Measurements from ENCODE around the gene TMEM125.

The TMEM125 gene

GRCh38 chr1:43272576-43273571 is 3.1 kb downstream of the TMEM125 start:
- DNase-seq (ENCODE audit: extremely low read depth in 1 of 2, low read depth in 1 of 2): no peak

- DNase-seq (ENCODE audit: extremely low read depth in 1 of 2, low read depth in 1 of 2): no peak
Measured at GRCh38 chr1:43273708-43274107, 3.9 kb downstream of the TMEM125 start.

DNA sequence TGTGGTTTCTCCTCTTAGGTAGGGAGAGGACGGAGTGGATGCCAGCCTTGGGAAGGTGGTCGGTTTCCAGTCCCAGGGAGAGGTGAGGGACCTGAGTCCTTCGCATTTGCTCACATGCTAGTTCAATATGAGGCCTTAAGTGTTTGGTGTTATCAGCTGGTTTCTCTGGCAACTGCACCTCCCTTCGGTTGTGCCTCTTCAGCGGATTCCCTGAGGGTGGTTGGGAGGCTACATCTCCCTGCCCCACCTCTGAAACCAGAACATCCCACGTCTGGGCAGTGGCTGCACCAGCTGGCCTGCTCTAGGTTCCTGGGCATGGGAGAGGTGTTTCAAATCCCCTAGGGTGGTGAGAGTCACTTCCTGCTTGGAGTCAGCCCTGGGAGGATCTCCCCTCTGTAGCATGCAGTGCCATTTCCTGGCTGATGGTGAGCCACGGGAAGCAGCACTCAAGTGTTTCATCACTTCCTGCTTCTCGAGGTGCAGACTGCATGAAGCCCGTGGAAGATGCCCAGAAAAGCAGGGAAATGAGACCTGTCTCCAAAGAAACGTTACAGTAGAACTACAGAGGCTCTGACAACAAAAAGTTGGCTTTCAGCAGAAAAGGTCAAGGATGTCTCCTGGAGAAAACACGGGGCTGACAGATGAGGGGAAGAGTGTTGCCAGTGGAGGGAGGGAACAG is 4.5 kb downstream of the TMEM125 start:
- no peak for DNase-seq (ENCODE audit: extremely low read depth in 1 of 2, low read depth in 1 of 2)

DNA sequence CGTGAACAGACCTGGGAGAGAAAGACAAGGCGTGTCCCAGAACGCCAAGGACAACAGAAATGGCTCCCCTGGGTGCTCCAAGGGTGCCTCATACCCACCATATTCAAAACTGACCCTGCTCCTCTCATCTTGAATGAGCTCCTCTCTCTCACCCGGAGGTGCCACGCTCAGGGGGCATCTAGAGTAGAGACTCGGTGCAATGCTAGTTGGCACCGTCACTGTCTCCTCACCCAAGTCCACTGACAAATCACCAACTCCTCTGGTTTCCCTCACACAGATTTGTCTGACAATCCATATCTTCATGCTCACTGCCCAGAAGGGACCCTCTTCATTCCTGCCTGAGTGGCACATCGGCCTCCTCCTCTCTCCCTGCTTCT is 5.0 kb downstream of the TMEM125 start:
- no peak for DNase-seq (ENCODE audit: extremely low read depth in 1 of 2, low read depth in 1 of 2)

- DNase-seq (ENCODE audit: extremely low read depth in 1 of 2, low read depth in 1 of 2): no peak
Measured at GRCh38 chr1:43275826-43276620, 6.2 kb downstream of the TMEM125 start.

DNA sequence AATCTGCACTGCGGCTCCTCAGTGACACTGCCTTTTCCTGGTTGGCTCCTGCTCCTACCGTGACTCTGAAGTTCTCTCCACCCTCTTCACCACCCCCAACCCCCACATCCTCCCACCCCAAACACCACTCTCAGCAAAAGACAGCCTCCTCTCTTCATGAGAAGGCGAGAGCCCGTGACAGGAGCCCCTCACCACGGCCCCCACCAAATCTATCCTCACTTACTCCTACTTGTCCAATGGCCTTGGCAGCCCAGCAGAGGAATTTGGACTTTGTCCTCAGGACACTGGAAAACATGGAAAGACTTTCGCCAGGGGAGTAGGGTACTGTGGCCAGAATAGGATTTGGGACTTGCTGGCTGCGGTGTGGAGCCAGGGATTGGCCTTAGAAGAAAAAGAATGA is 6.9 kb downstream of the TMEM125 start:
- DNase-seq (ENCODE audit: extremely low read depth in 1 of 2, low read depth in 1 of 2): no peak

DNA sequence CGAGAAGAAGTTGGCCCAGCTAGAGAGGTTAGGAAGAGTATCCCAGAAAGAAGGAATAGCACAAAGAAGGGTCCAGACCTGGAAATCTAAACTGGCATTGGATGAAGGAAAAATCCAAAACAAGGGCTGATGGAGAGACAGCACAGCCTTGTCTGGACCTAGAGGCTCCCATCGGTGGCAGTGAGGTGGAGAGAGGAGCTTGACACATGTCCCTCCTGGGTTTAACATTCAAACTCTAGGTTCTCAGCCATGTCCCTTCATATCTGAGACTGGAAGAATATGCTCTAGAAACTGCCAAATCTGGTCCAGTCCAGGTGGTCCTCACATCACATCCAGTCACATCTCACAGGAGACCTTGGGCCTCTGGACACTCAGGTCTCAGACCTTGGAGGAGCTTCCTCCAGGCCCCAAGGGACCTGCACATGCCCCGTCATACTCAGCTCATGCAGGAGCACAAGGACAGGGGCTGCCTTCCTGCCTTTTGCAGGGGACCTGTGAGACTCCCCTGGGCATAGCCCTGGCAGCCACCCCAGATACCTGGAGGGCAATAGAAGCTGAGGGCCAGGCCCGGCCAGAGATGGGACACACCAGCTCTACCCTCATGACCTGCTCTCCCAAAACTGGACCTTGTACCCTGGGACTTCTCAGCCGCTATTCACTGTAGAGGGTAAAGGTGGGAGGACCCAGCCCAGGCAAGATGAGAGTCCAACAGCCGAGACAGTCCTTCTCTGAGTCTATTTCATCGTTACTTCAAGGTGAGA is 7.5 kb downstream of the TMEM125 start:
- DNase-seq (ENCODE audit: extremely low read depth in 1 of 2, low read depth in 1 of 2): no peak

DNA sequence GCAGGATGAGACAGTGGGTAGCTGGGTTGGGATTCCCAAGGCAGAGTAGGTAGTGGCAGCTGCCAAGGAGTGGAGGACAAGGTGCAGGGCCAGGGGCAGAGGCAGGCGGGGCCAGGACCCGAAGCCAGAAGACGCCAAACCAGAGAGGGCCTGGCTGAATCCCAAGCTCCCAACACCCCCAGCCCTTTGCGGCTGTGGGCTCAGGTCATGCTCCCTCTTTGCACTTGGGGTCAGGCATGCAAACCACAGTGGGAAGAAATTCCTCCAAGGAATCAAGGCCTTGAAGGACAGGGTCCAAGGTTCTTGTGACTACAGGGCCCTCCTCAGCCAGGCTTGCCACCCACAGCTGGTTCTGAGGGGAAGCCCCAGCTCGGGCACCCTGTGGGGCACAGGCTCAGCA is 9.4 kb downstream of the TMEM125 start:
- DNase-seq (ENCODE audit: extremely low read depth in 1 of 2, low read depth in 1 of 2): no peak

GRCh38 chr1:43279666-43280065 is 9.9 kb downstream of the TMEM125 start:
- DNase-seq (ENCODE audit: extremely low read depth in 1 of 2, low read depth in 1 of 2): no peak

- no peak for DNase-seq (ENCODE audit: extremely low read depth in 1 of 2, low read depth in 1 of 2)
Measured at GRCh38 chr1:43280692-43281091, 10.9 kb downstream of the TMEM125 start.

- no peak for DNase-seq (ENCODE audit: extremely low read depth in 1 of 2, low read depth in 1 of 2)
Measured at GRCh38 chr1:43282220-43283195, 12.7 kb downstream of the TMEM125 start.

- no peak for DNase-seq (ENCODE audit: extremely low read depth in 1 of 2, low read depth in 1 of 2)
Measured at GRCh38 chr1:43284065-43284464, 14.3 kb downstream of the TMEM125 start.

DNA sequence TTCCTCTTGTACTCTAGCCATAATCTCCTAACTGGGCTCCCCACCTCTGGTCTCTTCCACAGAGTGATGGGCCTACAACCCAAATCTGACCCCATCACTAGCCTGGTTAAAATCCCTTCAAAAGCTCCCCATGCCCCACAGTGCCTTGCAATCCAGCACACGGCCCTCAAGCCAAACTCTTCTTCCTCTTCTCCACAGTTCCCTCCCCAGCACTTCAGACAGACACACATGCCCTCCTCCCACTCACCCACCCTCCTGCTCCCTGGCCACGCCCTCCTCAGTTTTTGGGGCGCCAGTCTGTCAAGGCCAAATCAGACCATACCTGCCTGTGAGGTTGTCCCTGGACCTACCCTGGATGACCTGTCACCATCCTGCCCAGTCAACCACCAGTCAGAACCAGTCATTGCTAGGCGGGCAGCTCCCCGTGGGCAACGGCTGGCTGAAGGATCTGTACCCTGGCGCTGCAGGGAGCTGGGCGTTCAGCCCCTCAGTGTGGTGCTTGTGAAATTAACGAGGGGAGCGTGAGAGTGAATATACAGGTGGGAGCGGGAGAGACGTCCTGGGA is 14.8 kb downstream of the TMEM125 start:
- no peak for DNase-seq (ENCODE audit: extremely low read depth in 1 of 2, low read depth in 1 of 2)

DNA sequence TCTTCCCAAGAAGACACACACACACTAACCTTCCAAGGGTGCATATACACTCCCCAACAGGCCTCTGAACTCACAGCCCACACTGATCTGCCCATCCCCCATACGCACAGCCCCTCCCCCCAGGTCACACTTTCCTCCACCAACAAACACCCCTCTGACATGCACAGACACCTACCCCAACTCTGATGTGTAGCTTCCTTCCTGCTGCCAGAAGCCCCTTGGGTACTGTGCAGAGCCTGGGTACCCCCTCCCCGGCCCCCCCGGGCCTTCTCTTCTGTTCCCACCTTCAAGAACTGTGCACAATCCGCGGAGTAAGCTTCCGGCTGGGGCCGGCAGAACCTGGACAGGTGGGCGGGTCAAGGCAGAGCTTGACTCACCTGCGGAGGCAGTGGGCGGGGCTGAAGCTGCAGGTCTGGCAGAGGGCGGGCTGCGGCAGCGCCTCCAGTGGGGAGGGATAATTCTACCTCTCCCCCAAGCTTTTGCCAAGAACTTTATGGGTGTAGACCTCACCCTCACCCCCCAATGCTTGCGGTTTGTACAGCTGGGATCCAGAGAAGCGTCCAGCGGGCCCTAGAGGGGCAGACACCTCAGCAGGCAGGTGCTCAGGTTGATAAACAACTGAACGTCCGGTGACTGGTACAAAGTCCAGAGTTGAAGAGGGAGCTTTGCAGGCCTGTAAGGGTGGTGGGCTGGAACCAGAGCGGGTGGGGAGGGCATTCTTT is 15.6 kb downstream of the TMEM125 start, which contains the start of gene C1orf210:
TSS of gene C1orf210 (minus strand) at position 313 of the 722 bp plus-strand sequence. CDS start 2,311 bp downstream, outside the sequence.
- no peak for DNase-seq (ENCODE audit: extremely low read depth in 1 of 2, low read depth in 1 of 2)

GRCh38 chr1:43286115-43286514 is 16.3 kb downstream of the TMEM125 start:
- DNase-seq (ENCODE audit: extremely low read depth in 1 of 2, low read depth in 1 of 2): no peak

GRCh38 chr1:43286533-43286932 is 16.8 kb downstream of the TMEM125 start:
- DNase-seq (ENCODE audit: extremely low read depth in 1 of 2, low read depth in 1 of 2): no peak

- DNase-seq (ENCODE audit: extremely low read depth in 1 of 2, low read depth in 1 of 2): no peak
Measured at GRCh38 chr1:43288058-43288784, 18.4 kb downstream of the TMEM125 start.

Measured in activated CD8-positive, alpha-beta memory T cell treated with anti-CD3 and anti-CD28 coated beads for 1 hour (primary cell).